Mucosa of descending colon (tissue), 3 donors: Measurements from ENCODE around the gene DEXI. TPM values are rescaled to one million over a fixed set of nuclear protein-coding genes. Genes with fewer than 3 reads are reported as not detected.

Source experiments
- ATAC-seq: fragments of 200-7000 bp; cut with Tn5 transposase; one replicate; pipeline ENCODE4 v1.9.1; 2020; ENCODE audit warnings: mild to moderate bottlenecking, moderate library complexity
- DNase-seq, 3 donors: peaks; one replicate each; pipeline ENCODE4 v3.0.0-alpha.2; 2020
- H3K36me3 ChIP-seq: fragments of 200-600 bp; one replicate; pipeline ENCODE4 v1.8.0; 2021; ENCODE audit warnings: low read depth, mild to moderate bottlenecking
- H3K4me1 ChIP-seq: fragments of 200-600 bp; one replicate; pipeline ENCODE4 v1.8.0; 2021; ENCODE audit warnings: low read depth, mild to moderate bottlenecking
- H3K4me3 ChIP-seq: fragments of 200-600 bp; one replicate; pipeline ENCODE4 v1.8.0; 2021; ENCODE audit warnings: mild to moderate bottlenecking
- H3K9me3 ChIP-seq: fragments of 200-600 bp; one replicate; pipeline ENCODE4 v1.8.0; 2021; ENCODE audit warnings: mild to moderate bottlenecking
- CTCF ChIP-seq: fragments of 200-600 bp; IDR thresholded peaks from one replicate; pipeline ENCODE4 v1.8.0; 2022; ENCODE audit warnings: antibody characterized with exemption, mild to moderate bottlenecking
- intact Hi-C, 2 donors: fragments of 100-400 bp; cut with DNase I in 1 of 2; cut with micrococcal nuclease in 1 of 2; formaldehyde crosslinking; loops; one replicate each; pipeline versions ENCODE4 v1.11.0 to v1.11.1; 2022; cut with DNase I, micrococcal nuclease
- total RNA-seq, 3 donors: library from RNA; stranded (reverse); fragmentation: NEBNext Ultra II Directional in 2 of 3; extraction: Animal tissue kit (Norgen Biotek cat#: 25700) in 2 of 3; gene quantifications; one replicate each; pipeline versions ENCODE4 v1.2.1 to v1.2.4, GENCODE V29; 2021 to 2023
- donor health status: DM: no; HTN: no; CAD: no; lungs with moderate emphysema.
- donor health status: DM: no; HTN: no; CAD: no.
- donor health status: DM: no; HTN: yes; CAD: no.

Gene DEXI
- total RNA-seq, 3 donors from 2014 or later: 18.0 to 44.8 (median 26.6) TPM

DNA sequence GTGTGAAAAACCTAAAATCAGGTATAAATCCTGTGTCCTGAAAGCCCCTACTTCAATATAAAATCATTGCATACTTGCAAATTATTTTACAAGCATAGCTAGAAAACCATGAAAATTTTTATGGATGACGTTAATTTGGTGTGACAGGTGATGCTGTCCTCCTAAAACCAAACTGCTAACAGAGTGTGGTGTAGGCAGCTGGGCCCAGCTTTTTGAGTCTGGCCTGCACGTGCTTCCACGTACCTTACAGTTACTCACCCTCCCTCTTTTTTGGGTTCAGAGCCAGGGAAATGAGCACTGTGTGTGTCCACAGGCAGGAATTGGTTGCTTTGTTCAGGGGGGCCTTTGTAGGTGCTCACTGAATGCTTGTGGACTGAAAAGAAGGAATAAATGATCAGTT is 38.5 kb upstream of the DEXI start:
- Histone ChIP-seq H3K9me3 (no peaks in the 10 kb centered on the region), H3K4me1 (peaks cover 2% of the 10 kb centered on the region), H3K36me3 (no peaks in the 10 kb centered on the region), H3K4me3 (no peak overlapping the region)
- ATAC-seq (no peak), DNase-seq (no peak)
- TF ChIP-seq CTCF: no peak
- intact Hi-C loops: loop anchor here in 1 of 2 donors (10.0 kb wide), 1 partner anchor 154 kb away; no protein-coding TSS in a partner anchor

GRCh38 chr16:10979717-10980601 is 37.7 kb upstream of the DEXI start:
- no peak overlapping the region for H3K4me3 ChIP-seq
- H3K4me1 ChIP-seq: peaks cover 2% of the 10 kb centered on the region
- no peaks in the 10 kb centered on the region for H3K36me3 ChIP-seq
- intact Hi-C loops: loop anchor here (10.0 kb wide), 2 partner anchors 155 to 275 kb away; partner anchors contain the start of gene SOCS1 (in 1 of the 2)
- H3K9me3 ChIP-seq: no peaks in the 10 kb centered on the region
- DNase-seq (no peak), ATAC-seq (peak; percentile 28)
- TF ChIP-seq CTCF: no peak

- intact Hi-C loops: loop anchor here in 1 of 2 donors (10.0 kb wide), 1 partner anchor 276 kb away; the partner anchor contains the start of gene SOCS1
- H3K4me1 ChIP-seq: peaks cover 2% of the 10 kb centered on the region
These were observed 36.7 kb upstream of the DEXI start for GRCh38 chr16:10978871-10979446.

DNA sequence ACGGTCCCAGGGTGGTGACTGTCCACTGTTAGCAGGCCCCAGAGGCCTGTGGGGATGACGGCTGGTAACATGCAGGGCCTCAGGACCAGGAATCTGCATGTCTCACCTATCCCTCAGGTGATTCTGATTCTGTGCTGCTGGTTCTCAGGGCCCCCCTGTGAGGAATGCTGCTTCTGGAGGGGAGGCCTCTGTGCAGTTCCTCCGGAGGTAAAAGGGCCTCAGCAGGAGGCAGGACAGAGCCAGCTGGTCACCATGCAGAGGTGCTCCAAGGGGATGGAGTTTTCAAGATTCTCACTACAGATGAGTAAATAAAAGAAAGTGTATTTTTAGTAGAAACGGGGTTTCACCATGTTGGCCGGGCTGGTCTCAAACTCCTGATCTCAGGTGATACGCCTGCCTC is 35.9 kb upstream of the DEXI start:
- intact Hi-C loops: loop anchor here in 1 of 2 donors (10.0 kb wide), 1 partner anchor 277 kb away; the partner anchor contains the start of gene SOCS1
- ATAC-seq: no peak
- TF ChIP-seq CTCF: no peak
- Histone ChIP-seq H3K4me3 (no peak overlapping the region), H3K9me3 (no peaks in the 10 kb centered on the region), H3K36me3 (no peaks in the 10 kb centered on the region), H3K4me1 (peaks cover 2% of the 10 kb centered on the region)
- DNase-seq: no peak

More at GRCh38 chr16:10978871-10979446, 36.7 kb upstream of the DEXI start:
- no peaks in the 10 kb centered on the region for H3K9me3 ChIP-seq
- ATAC-seq (no peak), DNase-seq (no peak)
- H3K36me3 ChIP-seq: no peaks in the 10 kb centered on the region
- no peak overlapping the region for H3K4me3 ChIP-seq
- TF ChIP-seq CTCF: no peak

DNA sequence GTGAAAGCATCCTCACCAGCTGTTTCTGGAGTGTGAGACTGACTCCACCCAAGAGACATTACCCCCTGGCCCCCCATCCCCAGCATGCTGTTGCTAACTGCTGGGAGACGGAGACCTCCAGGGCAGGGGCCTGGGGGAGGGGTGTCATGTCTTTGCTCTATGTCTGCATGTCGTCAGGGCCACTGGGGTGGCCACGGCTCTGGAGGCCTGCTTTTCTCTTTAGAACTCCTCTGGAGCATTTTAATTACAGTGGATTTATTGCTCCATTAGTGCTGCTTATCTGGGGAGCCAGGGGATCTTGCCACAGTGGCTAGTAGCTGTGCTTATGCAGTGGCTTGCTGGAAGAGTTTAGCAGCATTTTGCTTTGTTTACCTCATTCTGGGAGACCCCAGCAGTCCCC is 34.4 kb upstream of the DEXI start:
- Histone ChIP-seq H3K4me1 (no peaks in the 10 kb centered on the region), H3K36me3 (no peaks in the 10 kb centered on the region), H3K4me3 (no peak overlapping the region), H3K9me3 (no peaks in the 10 kb centered on the region)
- ATAC-seq (no peak), DNase-seq (no peak)
- intact Hi-C loops: loop anchor here in 1 of 2 donors (10.0 kb wide), 1 partner anchor 278 kb away; the partner anchor contains the start of gene SOCS1
- no peak for TF ChIP-seq CTCF
